ENCODE results near the gene CDH13.

GRCh38 chr16:82841108-82841507, 214.3 kb downstream of the CDH13 start:
- no peak for TF ChIP-seq CTCF (IDR thresholded peaks at IDR 0.05)
- no peak for TF ChIP-seq POLR2A (IDR thresholded peaks at IDR 0.05)

All from thyroid gland (tissue), 4 donors.